Cardiac fibroblast (primary cell): Measurements from ENCODE around the gene TRMT44.
A peak's percentile ranks its signal among the peaks of the same experiment; 100 is the strongest.

Experiments used
- DNase-seq, 2 donors: peaks; one replicate each; pipeline versions ENCODE4 v3.0.0 to v3.0.0-alpha.2; 2010; ENCODE audit warnings: low read depth in 2 of 2
- H3K4me3 ChIP-seq, 2 donors: replicated peaks in 1 of 2; 1 replicate in 1 of 2; 2 replicates in 1 of 2; pipeline ENCODE4 v1.5.1; 2011; ENCODE audit warnings: low read depth in 2 of 2, low read length in 2 of 2, mild to moderate bottlenecking in 2 of 2, moderate library complexity in 1 of 2
- TF ChIP-seq, protein P1 (sequence below): IDR thresholded peaks from one replicate; pipeline ENCODE4 v1.5.1; 2011; ENCODE audit warnings: low read depth, mild to moderate bottlenecking, low read length, inconsistent platforms

The TRMT44 gene

DNA sequence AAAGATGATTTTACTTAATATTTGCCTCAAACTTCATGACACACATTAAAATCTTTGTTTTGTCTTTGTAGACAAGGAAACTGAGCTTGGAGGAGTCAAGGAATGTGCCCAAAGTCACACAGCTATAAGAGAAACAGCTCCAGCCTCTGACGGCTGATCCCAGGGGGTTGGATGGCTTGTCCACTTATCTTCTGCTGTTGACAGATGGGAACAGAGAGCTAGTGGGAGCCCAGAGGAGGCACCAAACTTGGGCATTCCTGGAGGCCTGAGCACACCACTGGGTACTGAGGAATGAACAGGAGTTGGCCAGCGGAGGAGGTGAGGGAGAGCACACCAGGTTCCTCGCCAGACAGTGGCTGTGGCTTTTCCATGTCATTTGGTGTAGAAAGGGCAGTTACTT is 83.2 kb downstream of the TRMT44 start:
- no peak overlapping the region for H3K4me3 ChIP-seq
- peak in 1 of 2 donors; percentile 30 for DNase-seq
- TF ChIP-seq, protein P1, sequence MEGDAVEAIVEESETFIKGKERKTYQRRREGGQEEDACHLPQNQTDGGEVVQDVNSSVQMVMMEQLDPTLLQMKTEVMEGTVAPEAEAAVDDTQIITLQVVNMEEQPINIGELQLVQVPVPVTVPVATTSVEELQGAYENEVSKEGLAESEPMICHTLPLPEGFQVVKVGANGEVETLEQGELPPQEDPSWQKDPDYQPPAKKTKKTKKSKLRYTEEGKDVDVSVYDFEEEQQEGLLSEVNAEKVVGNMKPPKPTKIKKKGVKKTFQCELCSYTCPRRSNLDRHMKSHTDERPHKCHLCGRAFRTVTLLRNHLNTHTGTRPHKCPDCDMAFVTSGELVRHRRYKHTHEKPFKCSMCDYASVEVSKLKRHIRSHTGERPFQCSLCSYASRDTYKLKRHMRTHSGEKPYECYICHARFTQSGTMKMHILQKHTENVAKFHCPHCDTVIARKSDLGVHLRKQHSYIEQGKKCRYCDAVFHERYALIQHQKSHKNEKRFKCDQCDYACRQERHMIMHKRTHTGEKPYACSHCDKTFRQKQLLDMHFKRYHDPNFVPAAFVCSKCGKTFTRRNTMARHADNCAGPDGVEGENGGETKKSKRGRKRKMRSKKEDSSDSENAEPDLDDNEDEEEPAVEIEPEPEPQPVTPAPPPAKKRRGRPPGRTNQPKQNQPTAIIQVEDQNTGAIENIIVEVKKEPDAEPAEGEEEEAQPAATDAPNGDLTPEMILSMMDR: no peak

DNA sequence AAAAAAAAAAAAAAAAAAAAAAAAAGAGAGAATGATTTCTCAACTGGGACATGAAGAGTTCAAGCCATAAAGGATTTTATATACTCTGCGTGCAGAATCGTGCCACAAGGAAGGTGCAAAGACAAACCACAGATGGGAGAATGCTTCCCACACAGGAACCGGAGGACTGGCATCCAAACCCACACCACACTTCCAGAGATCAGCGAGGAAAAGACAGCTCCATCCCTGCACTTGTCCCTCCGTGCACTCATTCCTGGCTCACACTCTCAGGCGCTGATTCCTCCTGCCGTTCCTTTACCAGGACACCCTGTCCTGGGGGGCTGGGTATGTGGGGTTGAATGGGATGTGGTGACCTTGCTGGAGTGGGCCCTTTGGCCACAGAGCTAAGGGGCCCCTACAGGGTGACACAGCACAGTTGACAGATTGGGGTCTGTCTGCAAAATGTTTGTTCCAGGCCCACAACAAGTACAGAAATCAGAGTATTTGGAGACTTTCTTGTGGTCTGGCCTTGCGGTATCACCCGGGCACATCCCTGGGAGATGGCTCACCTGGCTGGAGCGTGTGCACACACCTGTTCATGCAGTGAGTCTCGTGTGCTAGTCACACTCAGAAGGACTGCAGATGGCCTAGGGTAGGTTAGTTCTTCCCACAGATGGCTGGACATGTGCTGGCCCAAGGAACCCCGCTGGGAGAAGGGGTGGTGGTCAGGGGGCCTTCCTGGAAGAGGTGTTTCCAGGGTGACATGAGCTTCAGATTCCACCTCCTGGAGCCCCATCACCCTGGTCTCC is 84.2 kb downstream of the TRMT44 start:
- TF ChIP-seq, protein P1: no peak
- DNase-seq: no peak
- H3K4me3 ChIP-seq: no peak overlapping the region

GRCh38 chr4:8525383-8526120 is 85.0 kb downstream of the TRMT44 start:
- TF ChIP-seq, protein P1: no peak
- no peak overlapping the region for H3K4me3 ChIP-seq
- peak in 1 of 2 donors; percentile 63 for DNase-seq
